ENCODE measurements around the gene MARVELD1. TPM values are rescaled to one million over a fixed set of nuclear protein-coding genes. Genes with fewer than 3 reads are reported as not detected.

Gene MARVELD1
- total RNA-seq, result 31.0 and 37.2 TPM in 2 replicates

DNA sequence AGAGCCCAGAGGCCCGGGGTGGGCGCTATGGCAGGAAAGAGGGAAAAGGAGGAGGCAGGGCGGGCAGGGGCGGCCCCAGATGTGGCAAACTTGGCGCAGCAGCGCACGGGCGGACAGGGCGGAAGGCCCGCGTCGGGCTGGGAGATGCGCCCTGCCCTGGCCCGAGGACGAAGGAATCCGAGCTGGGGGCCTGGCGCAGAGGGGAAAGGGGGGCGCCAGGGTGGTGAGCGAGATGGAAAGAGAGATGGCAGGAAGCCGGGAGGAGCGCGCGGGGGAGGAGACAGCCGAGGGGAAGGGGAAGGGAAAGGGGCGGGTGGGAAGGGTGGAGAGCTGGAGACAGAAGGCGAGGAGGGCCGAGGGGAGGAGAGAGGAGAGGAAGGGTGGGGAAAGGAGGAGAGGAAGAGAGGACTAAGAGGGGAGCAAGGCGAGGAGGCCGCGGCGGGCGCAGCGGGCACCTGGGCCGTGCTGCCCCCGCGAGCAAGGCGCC is at the start of gene MARVELD1:
Gene MARVELD1 (plus strand): TSS at position 392 of the 487 bp plus-strand sequence. CDS start 147 bp downstream, outside the sequence.
- TF ChIP-seq, protein P1, sequence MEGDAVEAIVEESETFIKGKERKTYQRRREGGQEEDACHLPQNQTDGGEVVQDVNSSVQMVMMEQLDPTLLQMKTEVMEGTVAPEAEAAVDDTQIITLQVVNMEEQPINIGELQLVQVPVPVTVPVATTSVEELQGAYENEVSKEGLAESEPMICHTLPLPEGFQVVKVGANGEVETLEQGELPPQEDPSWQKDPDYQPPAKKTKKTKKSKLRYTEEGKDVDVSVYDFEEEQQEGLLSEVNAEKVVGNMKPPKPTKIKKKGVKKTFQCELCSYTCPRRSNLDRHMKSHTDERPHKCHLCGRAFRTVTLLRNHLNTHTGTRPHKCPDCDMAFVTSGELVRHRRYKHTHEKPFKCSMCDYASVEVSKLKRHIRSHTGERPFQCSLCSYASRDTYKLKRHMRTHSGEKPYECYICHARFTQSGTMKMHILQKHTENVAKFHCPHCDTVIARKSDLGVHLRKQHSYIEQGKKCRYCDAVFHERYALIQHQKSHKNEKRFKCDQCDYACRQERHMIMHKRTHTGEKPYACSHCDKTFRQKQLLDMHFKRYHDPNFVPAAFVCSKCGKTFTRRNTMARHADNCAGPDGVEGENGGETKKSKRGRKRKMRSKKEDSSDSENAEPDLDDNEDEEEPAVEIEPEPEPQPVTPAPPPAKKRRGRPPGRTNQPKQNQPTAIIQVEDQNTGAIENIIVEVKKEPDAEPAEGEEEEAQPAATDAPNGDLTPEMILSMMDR (IDR thresholded peaks at IDR 0.05; ENCODE audit: insufficient read depth, low read length, poor library complexity, severe bottlenecking), result no peak
- Histone ChIP-seq H3K4me3 (ENCODE audit: low read depth, low read length) (peak within 1 kb of the TSS; percentile 75), H3K27me3 (ENCODE audit: control insufficient read depth, insufficient read depth, low read length) (no peaks in the 10 kb centered on the region), H3K36me3 (ENCODE audit: control insufficient read depth, insufficient read depth, low read length) (peaks cover 3% of the 10 kb centered on the region)
- DNase-seq (ENCODE audit: low read depth), result no peak

- Histone ChIP-seq H3K36me3 (ENCODE audit: control insufficient read depth, insufficient read depth, low read length) (peaks cover 3% of the 10 kb centered on the region), H3K27me3 (ENCODE audit: control insufficient read depth, insufficient read depth, low read length) (no peaks in the 10 kb centered on the region), H3K4me3 (ENCODE audit: low read depth, low read length) (no peak overlapping the region)
- no peak for DNase-seq (ENCODE audit: low read depth)
- TF ChIP-seq, protein P1 (IDR thresholded peaks at IDR 0.05; ENCODE audit: insufficient read depth, low read length, poor library complexity, severe bottlenecking), result no peak
Observed at GRCh38 chr10:97664282-97664850, 49.2 kb upstream of the MARVELD1 start.

DNA sequence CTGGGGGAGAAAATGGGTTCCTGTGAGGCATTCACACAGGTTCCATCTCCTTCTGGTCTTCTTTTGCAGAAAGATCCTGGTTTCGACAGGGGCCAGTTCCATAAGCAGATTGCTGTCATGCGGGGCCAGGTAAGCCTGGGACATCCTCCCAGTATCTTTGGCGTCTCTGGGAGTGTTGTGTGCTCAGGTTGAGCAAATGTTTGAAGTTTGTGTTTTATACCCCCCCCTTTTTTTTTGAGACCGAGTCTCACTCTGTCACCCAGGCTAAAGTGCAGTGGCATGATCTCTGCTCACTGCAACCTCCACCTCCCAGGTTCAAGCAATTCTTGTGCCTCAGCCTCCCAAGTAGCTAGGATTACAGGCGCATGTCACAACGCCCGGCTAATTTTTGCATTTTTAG is 46.5 kb upstream of the MARVELD1 start:
- Histone ChIP-seq H3K4me3 (ENCODE audit: low read depth, low read length) (no peak overlapping the region), H3K27me3 (ENCODE audit: control insufficient read depth, insufficient read depth, low read length) (no peaks in the 10 kb centered on the region), H3K36me3 (ENCODE audit: control insufficient read depth, insufficient read depth, low read length) (peaks cover 3% of the 10 kb centered on the region)
- TF ChIP-seq, protein P1 (IDR thresholded peaks at IDR 0.05; ENCODE audit: insufficient read depth, low read length, poor library complexity, severe bottlenecking), result no peak
- no peak for DNase-seq (ENCODE audit: low read depth)

DNA sequence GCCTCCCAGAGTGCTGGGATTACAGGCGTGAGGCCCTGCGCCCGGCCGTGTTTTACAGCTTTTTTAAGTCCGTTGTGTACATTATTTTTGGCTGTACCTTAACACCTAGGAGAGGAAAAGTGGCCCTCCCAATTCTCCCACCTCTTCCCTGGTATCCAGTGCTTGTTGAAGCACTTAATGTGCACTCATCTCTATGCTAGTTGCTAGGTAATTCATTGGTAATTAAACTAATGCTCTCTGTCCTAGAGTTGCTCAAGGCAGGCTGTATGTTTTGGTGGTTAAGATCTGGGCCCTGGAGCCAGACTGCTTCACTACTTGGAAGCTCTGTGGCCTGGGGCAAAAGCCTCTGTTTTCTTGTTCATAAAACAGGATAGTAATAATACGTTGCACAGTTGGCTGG is 46.1 kb upstream of the MARVELD1 start:
- H3K27me3 ChIP-seq (ENCODE audit: control insufficient read depth, insufficient read depth, low read length), result no peaks in the 10 kb centered on the region
- TF ChIP-seq, protein P1 (IDR thresholded peaks at IDR 0.05; ENCODE audit: insufficient read depth, low read length, poor library complexity, severe bottlenecking), result no peak
- H3K36me3 ChIP-seq (ENCODE audit: control insufficient read depth, insufficient read depth, low read length), result peaks cover 2% of the 10 kb centered on the region
- DNase-seq (ENCODE audit: low read depth), result no peak
- H3K4me3 ChIP-seq (ENCODE audit: low read depth, low read length), result no peak overlapping the region

DNA sequence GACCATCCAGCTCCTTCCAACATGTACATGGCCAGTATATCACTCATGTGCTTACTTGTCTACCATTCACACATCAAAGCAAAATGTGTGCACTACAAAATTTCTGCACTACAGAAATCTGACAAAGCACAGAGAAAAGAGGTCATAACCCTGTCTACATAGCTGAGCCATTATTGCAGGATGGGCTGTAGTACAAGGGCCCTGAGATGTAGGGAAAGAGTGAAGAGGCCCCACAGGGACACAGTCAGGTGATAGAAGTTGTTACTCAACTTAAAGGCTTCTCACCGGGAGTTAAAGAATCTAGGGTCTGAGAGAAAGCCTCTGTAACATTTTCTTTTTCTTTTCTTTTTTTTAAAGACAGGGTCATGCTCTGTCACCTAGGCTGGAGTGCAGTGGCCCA is 44.0 kb upstream of the MARVELD1 start:
- no peak for DNase-seq (ENCODE audit: low read depth)
- peaks cover 2% of the 10 kb centered on the region for H3K36me3 ChIP-seq (ENCODE audit: control insufficient read depth, insufficient read depth, low read length)
- no peak overlapping the region for H3K4me3 ChIP-seq (ENCODE audit: low read depth, low read length)
- TF ChIP-seq, protein P1 (IDR thresholded peaks at IDR 0.05; ENCODE audit: insufficient read depth, low read length, poor library complexity, severe bottlenecking), result no peak
- no peaks in the 10 kb centered on the region for H3K27me3 ChIP-seq (ENCODE audit: control insufficient read depth, insufficient read depth, low read length)
